NCI-H2107 treated with DMSO at 0.1 percent for 48 hours (cell line): ENCODE results near the gene NPTXR.
"Not testable (repeated sequence)": the region's sequence is repeated elsewhere in the genome, so short reads cannot be mapped to it uniquely, and the experiment has no call there.

ENCODE experiments used
- DNase-seq: peaks from one replicate; lab custom pipeline; 2025; ENCODE audit not compliant: unreplicated experiment; lab: John Stamatoyannopoulos, UW

The NPTXR gene

GRCh38 chr22:38832005-38832978 lies 11.5 kb downstream of the NPTXR start:
- DNase-seq, result no peak

DNA sequence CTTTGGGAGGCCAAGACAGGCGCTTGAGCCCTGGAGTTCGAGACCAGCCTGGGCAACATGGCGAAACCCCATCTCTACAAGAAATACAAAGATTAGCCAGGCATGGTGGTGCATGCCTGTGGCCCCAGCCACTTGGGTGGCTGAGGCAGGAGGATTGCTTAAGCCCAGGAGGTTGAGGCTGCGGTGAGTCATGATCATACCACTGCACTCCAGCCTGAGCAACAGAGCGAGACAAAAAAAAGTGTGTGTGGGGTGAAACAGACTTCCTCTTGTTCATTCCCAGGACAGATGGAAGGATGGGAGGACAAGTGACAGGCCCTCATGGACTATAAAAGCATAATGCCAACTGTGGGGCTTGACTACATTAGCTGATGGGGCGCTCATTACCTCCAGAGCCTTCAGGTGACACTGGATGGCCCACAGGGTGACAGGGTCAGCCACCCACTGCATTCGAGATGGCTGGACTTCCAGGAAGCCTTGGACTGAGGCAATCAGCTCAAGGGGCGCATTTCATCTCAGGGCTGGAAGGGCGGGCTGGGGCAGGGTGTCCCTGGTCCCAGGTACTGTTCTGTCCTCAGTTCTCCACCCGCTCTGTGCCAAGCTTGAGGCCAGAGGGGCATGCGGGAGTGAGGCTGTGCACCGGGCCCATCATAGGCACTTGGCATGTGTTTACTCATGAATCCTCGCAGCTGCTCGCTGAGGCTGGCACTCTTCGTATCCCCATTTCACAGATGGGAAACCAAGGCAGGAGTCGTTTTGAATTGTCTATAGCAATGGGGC lies 12.5 kb downstream of the NPTXR start:
- no peak for DNase-seq

GRCh38 chr22:38830845-38831108 lies 13.1 kb downstream of the NPTXR start:
- DNase-seq, result no peak

GRCh38 chr22:38830026-38830844 lies 13.6 kb downstream of the NPTXR start:
- DNase-seq, result no peak

GRCh38 chr22:38829485-38829884 lies 14.3 kb downstream of the NPTXR start:
- no peak for DNase-seq

DNA sequence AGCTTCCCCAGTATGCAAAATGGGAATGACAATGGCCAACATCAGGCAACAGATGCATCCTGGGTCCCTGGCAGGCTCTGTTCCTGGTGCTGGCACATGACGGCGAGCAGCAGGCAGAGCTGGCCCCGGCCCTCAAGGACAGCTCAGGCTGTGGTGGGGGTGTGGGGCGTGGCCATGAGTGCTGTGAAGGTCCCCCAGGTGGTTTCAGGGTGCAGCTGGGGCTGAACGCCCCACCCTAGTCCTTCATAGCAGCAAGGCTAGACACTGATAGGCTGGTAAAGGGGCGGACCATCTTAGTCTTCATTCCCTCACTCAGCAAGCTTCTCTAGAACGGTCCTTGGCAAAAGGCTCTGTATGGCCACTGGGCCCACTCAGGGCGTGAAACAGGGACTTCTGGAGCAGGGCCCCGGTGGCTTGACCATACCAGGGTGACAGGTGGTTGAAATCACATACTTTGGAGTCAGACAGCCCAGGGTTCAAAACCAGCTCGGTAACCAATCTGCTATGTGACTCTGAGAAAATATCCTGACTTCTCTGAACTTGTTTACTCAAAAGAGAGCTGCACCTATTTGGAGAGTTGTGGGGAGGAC lies 15.1 kb downstream of the NPTXR start:
- DNase-seq, result no peak

DNA sequence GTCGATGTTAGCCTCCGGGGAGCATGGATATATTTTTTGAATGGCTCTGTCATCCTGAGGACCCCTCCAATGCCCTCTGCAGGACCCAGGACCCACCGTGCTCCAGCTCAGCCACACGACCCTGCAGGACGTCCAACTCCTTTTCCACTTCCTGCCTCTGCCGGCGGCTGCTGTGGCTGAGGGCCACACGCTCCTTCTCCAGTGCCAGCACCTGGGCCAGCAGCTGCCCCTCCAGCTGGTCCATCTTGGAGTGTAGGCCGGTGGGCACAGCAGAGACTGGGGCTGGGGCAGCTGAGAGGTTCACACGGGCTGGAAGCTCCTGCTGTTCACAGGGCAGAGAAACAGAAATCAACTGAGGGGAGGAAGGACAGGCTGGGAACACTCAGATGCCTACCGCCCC lies 15.6 kb downstream of the NPTXR start:
- DNase-seq, result no peak

- DNase-seq, result no peak
Measured at GRCh38 chr22:38827510-38827909, 16.3 kb downstream of the NPTXR start.

DNA sequence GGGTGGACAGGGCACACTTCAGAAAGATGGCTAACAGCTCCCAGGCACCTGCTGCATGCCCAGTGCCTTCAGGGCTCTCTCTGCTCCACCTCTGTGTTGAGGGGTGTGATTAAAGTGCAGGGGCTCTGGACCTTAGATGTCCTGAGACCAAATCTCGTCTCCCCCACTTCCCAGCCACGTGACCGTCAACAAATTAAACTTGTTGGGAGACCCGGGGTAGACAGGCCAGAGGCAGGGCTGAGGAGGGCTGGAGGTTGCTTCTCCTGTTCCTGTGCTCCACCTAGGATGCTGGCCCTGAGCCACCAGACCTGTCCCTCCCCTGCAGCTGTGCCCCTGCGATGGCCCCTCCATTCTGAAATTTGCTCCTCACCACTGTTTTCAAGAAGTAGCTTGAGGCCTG lies 17.0 kb downstream of the NPTXR start:
- no peak for DNase-seq

DNA sequence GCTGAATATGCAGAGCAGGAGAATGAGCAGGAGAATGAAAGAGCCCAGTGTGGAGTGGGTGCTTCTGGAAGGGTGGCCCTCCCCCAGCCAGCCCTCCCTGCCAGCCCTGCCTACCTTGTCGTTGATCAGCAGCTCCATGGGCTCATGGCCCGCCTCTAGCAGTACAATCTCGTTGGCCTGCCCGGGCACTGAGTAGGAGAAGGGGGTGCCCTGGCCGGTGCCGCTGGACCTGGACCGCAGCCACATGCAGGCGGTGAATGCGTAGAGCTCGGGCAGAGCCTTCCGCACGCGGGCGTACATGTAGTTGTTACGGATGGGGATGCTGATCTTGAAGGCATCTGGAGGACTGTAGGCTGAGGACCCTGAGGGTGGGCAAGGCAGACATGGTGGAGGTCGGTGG lies 17.4 kb downstream of the NPTXR start:
- no peak for DNase-seq

DNA sequence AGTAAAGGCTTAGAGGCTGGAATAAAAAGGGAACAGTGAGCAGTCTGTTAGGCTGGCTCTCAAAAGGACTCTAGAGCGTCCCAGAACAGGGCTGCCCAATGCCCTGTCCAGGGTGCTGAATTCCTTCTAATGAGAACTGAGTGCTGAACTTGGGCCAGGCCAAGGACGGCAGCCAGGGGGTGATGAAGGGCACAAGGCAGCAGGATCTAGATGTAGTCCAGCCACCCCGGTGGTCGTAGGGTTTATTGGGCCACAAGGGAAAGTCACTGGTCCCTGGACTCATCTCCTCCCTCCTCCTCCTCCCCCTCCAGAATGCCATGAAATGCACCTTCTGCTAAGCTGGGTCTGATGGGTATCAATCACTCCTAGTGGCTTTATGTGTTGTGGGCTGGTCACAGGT lies 19.2 kb downstream of the NPTXR start:
- no peak for DNase-seq

DNA sequence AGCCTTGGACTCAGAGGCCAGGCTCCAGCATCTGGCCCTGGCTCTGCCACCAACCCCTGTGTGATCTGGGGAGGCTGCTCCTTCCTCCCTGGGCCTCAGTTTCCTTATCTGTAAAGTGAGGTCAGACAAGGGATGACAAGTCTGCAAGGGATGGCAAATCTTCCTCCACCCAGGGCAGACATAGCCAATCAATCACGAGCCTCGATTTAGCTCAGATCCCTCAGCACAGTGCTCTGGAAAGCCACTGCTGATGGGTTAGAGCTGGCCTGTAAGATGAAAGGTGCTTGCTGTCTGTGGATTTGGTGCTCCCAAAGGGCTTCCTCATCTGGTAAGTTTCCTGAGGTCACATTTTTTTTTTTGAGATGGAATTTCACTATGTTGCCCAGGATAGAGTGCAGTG lies 20.2 kb downstream of the NPTXR start:
- no peak for DNase-seq

GRCh38 chr22:38823076-38823475 lies 20.8 kb downstream of the NPTXR start:
- no peak for DNase-seq

GRCh38 chr22:38820020-38820419 lies 23.8 kb downstream of the NPTXR start:
- no peak for DNase-seq

GRCh38 chr22:38819387-38819940 lies 24.4 kb downstream of the NPTXR start:
- no peak for DNase-seq

DNA sequence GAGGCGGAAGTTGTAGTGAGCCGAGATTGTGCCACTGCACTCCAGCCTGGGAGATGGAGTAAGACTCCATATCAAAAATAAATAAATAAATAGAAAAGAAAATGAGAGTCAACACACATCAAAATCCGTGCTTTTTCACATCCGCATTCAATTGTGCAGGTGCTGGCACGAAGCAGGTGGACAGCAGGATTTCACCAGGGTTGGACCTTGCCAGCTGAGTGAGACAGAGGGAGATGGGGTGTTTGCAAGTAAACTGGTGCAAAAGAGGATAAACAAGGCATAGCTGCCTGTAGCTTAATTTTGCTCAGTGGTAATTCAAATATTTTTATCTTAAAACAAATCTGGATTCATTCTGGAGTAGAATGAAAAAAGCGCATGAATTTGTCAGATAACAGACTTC lies 26.6 kb downstream of the NPTXR start:
- no peak for DNase-seq

DNA sequence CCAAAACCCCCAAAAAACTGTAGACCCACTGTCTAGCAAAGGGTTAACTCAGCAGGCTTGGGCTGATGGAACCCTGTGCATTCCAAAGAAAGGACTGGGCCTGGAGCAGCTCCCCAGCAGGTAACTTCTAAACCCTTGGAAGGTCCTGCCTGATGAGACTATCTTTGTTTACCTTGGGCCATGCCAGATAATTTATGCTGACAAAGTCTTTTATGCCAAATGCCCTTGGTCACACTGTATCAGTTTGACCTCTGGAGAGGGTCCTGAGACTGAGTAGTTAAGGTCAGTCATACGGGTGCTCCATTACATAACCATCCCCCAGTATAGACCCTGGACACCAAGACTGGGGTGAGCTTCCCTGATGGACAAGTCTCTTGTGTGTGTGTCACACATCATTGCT lies 28.0 kb downstream of the NPTXR start:
- no peak for DNase-seq

DNA sequence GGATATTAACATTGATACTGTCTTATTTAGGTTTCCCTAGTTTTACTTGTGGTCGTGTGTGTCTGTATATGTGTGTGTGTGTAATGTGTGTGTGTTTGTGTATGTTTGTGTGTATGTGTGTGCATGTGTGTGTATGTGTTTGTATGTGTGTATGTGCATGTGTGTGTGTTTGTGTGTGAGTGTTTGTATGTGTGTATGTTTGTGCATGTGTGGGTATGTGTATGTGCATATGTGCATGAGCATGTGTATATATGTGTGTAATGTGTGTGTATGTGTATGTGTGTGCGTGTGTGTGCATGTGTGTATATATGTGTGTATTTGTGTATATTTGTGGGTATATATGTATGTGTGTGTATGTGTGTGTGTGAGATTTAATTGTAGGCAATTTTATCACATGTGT lies 32.6 kb downstream of the NPTXR start:
- DNase-seq, result no peak

DNA sequence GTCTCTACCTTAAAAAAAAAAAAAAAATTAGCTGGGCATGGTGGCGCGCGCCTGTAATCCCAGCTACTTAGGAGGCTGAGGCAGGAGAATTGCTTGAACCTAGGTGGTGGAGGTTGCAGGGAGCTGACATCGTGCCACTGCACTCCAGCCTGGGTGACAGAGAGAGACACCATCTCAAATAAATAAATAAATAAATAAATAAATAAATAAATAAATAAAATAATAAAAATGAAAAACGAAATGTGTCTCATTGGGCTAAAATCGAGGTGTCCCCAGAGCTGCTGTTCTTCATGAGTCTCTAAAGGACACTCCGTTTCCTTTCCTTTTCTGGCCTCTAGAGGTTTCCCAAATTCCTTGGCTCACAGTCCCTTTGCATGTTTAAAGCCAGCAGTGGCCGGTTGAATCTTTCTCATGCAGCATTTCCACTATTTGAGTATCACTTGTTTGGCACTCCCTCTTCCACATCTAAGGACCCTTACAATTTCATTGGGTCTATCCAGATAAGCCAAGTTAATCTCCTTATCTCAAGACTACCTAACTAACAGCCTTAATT lies 38.7 kb downstream of the NPTXR start:
- DNase-seq, result not testable (repeated sequence)

DNA sequence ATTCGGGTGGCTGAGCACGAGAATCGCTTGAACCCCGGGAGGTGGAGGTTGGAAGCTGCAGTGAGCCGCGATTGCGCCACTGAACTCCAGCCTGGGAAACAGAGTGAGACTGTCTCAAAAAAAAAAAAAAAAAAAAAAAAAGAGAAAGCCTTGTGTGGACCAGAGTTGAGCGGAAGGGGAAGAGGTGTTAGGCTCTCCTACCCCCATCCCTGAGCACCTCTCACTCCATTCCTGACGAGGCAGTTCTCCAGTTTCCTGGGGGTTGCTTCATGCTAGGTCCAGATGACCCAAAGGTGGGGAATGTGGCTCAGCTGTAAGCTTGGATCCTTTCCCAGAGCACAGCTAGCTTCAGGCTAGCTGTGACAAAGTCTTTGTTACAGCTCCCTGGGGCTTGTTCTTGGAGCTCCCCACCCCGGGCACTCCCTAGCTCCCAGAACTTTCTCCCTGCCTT lies 41.1 kb downstream of the NPTXR start:
- peak; percentile 5 for DNase-seq
